GM19025 (cell line): ENCODE data around the gene B3GAT2.

ENCODE experiments used
- ATAC-seq: cut with Tn5 transposase; IDR thresholded peaks from one replicate; pipeline ENCODE4 v1.9.1; 2021; ENCODE audit warnings: mild to moderate bottlenecking, low read depth, moderate library complexity; ENCODE audit not compliant: unreplicated experiment

Gene B3GAT2

DNA sequence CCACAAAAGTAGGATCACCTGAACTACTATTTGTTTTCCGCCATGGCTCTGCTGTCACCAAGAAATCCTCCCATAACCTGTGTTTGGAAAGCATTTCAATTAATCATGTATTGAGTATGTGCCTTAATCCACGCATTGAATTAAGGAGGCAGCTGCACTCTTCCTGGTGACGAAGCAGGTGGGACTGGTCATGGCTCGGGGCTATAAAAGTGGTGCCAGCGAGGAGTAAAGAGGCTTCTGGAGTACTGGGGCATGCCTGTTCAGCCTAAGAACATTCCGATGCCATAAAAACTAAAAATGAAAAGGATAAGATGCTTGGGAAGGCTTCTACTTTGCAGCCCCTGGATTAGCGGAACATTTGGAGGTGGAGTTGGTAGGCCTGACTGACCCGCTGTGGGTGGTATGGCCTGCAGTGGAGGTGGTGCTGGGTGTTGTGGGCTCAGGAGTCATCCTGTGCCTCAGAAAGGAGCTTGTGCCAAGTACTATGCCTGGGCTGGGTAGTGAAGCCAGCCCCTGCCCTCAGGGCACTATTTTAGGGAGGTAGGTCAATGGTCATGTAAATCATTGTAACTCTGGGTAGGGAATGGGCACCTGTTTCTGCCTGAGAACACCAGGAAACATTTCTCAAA, 110.5 kb downstream of the B3GAT2 start:
- ATAC-seq: no peak

DNA sequence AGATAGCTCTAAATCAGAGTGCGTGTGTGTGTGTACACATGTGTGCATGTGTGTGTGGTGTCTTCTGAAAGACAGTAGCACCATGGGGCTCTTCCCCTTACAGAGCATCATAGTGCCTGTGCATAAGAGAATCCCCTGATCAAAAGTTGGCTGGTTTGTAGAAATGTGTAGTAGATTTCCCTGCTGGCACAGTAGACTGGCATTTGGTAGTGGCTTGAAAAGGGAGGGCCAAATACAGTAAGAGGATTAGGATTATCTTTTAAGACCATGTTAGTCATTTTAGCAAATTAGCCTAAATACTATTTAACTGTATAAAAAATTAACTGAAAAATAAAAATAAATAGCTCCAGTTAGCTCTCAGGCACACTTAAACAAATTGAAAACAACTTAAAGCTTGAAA, 112.6 kb downstream of the B3GAT2 start:
- ATAC-seq: no peak

DNA sequence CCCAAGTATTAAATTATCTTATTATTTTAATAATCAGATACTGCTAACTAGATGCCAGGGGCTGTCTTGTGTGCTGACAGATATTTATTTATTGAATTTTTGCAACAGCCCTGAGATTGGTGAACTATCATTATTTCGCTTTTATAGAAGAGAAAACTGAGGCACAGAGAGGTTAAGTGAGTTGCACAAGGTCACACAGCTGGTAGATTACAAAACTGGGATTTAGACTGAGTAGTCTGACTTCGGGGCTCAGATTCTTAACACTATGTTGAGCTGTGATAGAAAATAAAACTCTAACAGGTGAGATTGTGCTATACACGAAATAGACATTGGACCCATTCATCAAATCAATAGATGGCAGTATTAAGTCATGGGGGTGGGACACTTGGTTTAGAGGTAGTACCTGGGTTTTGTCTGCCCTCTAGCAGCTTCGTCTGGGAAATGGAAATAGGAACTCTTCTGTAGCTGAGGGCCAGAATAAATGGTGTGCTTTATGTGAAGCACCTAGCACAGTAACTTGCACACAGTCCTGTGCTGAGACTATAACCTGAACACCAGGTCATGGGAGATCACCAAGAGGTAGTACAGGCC, 113.4 kb downstream of the B3GAT2 start:
- no peak for ATAC-seq

DNA sequence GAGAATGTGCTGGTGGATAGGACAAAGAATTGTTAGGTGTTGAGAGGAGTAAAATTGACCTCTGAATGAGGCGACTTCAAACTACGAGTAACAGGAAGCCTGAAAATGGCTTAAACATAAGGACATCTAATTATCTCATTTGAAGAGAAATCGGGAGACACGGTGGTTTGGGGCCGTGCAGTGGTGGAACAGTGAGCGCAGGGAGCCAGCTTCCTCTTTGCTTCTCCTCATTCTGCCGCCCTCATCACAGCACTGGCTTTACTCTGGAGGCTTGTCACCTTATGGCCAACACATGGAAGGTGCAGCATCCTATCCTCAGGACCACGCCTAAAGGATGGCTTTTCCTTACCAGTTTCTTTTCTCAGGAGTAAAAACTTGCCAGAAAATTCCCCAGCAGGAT, 114.3 kb downstream of the B3GAT2 start:
- no peak for ATAC-seq

DNA sequence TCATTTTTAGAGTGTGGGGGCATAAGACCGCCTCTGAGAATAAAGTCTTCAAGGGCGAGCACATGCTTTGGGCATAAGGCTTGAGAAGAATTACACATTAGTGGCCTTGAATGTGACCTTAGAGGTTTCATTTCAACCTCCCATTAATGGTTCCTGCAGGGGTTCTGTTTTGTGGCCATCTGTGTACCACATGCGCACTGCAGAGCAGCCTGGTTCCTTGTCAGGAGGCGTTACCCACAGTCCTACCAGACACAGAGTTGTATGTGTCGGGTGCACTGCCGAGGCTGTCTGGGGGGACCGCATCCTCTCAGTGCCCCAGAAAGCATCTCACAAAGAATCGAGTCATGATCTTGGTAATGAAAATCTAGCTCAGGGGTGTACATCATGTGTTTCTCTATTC, 115.7 kb downstream of the B3GAT2 start:
- ATAC-seq: no peak

DNA sequence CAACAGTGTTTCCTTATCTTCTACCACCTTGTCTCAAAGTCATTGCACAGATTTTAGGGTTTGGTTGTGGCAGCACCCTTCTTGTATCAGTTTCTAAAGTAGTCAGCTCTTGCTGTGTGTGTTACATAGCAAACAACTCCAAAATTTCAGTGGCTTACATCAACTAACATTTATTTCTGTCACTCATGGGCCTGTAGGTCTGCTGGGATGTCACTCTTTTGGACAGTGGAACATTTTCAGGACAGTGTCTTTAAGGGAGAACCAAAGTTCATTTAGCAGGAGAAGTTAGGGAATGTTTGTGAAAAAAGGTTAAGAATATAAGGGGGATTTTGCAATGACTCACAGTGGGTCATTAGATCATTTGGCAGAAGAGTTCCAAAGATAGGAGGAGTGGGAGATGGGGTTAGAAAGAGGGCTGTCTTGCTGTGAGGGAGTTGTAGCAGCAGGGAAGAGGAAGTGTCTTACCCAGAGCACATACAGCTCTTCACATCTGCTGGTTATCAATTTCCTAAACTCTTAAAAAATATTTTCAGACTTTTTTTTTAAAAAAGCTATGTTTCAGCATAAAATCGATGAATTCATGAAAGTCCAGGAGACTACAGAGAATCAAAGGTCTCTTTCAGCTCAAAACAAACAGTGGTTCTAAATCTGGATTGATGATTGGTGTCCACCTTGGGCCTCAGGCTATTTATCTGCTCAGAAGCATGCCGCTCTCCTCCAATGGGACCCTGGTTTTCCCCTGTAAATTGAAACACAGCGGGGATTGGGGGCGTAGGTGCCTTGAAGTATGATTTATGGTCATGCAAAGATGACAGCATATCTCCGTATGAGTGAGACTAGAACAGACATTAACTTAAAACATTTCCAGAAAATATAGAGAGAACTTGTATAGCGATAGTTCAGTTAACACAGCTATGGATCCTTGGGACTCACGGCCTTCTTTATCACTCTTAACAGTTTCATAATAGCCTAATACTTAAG, 117.3 kb downstream of the B3GAT2 start:
- no peak for ATAC-seq

DNA sequence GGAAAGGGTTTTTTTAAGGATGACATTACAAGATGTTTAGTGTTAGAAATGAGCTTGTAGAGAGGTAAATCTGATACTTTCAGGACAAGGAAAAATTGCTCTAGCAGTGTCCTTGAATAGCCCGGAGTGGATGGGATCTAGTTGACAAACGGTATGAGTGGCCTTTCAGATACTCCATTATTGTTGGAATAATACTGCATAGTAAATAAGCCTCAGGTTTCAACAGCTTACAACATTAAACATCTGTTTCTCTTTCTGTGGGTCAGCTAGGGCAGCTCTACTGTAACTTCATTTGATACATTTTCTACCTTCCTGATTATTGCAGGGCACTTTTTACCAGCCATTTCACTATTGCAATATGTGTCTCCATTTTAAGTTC, 118.0 kb downstream of the B3GAT2 start:
- ATAC-seq: no peak

DNA sequence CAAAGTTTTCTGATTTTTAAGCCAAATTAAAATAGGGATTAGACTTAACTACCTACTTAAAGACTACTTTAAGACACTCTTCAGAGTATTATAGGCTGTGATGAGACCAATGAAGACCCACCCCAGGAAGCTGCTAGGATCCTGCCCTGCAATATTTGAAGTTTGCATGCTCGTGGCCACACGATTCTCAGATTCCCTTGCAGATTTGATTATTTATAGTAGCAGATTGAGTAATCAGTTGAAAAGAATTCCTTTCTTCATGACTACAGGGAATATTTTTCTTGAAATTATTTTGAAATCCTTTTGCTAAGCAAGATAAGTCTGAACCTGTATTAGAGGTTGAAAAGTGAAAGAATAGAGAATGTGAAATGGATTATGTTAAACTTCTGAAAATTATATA, 122.3 kb downstream of the B3GAT2 start:
- no peak for ATAC-seq

DNA sequence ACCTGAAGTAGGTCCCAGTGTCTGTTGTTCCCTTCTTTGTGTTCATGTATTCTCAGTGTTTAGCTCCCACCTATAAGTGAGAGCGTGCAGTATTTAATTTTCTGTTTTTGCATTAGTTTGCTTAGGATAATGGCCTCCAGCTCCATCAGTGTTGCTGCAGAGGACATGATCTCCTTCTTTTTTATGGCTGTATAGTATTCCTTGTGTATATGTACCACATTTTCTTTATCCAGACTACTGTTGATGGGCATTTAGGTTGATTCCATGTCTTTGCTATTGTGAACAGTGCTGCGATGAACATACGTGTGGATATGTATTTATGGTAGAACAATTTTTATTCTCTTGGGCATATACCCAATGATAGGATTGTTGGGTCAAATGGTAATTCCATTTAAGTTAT, 125.4 kb downstream of the B3GAT2 start:
- no peak for ATAC-seq

DNA sequence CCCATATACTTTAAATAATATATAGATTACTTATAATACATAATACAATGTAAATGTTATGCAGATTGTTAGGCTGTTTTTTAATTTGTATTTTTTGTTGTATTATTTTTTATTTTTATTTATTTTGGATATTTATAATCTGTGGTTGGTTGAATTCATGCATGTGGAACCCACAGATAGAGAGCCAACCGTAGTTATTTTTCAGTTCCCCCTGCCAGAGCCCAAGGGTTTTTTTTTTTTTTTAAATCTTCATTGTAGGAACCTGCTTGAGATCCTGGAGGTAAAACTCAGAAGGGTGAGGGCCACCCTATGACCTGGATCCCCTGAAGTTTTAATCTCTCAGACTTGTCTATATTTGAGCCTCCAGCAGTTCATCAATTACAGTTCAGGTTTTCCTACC, 133.2 kb downstream of the B3GAT2 start:
- no peak for ATAC-seq

DNA sequence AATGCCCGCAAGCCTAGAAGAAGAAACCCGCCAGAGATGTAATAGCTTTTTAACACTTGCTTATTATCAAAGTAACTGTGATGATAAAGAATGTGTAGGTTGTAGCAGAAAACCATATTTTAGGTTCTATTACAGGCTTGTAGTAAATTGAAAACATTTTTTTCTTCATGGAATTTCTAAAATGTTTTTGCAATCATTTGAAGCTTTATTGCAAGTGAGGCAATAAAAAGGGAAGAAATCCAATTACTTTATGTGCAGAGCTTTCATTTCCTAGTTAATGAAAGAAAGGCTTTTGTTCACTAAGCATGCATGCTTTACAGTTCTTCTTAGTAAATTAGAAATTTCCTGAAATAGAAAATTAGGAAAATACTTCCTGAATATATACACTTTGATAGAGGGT, 135.1 kb downstream of the B3GAT2 start:
- no peak for ATAC-seq

DNA sequence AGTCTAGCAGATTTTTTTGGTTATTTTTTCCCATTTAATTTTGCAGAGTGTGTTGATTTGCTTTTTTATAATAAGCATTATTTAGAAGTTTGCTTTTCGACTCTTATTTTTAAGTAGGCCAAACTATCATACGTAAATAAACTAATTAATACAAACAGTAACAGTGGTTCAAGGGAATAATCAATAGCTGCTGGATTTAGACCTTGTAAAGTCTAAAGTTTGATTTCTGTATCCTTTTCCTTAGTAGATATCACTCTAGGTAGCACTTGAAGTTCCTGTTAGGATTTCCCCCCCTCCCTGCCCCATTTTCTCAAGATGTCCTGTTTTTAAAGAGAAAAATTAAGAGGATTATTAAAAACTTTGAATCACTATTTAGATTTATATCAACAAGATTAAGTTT, 136.1 kb downstream of the B3GAT2 start:
- no peak for ATAC-seq

DNA sequence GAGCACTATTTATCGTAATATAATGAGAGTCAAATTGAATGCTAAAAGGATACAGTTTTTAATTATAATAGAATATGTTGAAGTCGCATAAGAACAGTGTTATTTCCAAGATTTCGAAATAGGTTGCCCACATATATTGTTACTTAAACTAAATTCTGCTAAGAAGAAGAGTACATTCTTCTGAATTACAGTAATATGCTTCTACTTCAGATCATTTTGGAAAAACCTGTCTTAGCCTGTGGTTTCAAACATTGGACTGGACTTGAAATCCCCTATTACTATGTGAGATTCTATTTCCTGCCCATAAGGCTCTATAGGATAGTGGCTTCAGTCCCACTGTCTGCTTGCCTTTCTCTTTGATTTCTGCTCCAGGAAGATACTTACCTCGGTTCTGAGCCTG, 137.2 kb downstream of the B3GAT2 start:
- ATAC-seq: no peak

DNA sequence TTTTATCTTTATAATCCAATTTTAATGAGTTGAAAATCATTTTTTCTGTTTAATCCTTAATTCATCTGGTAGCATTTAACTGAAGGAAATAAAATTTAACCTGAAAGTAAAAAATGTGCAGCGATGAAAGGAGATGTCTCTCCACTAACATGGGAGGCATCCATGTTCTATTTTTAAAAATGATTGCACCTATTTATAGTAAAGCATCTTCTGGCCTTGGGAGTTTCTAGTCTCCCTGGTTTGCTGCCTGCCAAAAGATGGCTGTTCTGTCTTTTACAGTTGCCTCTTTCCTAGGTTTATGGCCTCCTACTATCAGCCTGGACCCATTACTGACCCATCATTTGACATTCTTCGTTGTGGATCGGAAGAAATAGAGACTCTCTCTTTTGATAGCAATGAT, 143.0 kb downstream of the B3GAT2 start:
- no peak for ATAC-seq

DNA sequence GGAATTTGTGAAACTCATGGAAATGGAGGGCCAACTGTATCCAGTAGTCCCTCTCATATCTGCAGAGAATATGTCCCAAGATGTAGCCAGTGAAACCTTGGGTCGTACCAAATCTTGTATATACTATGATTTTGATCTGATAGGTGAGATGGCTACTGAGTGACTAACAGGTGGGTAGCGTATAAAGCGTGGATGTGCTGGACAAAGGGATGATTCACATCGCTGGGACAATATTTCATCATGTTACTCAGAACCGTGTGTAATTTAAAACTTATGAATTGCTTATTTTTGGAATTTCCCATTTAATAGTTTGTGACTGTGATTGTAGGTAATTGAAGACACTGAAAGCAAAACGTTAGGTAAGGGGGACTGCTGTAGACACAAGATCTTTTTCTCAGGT, 145.1 kb downstream of the B3GAT2 start:
- no peak for ATAC-seq
